Measurements from ENCODE around the gene CENPQ.

CENPQ gene

DNA sequence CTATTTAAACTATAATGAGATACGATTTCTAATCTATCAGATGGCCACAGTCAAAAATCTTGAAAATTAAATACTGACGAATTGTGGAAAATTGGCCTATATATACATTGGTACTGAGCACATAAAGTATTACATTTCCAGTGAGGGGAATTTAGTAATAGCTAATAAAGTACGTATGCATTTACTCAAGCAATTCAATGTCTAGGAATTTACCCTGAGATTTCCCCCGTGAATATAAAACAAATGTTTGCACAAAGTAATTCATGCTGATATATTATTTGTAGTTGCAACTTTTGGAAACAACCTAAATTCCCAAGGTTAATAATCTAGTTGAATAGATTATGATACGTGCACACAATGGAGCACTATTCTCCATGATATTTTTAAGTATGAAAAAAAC is 72.6 kb downstream of the CENPQ start:
- no peaks in the 10 kb centered on the region for H4K20me1 ChIP-seq (ENCODE audit: insufficient read depth, low read length)
- ATAC-seq (ENCODE audit: insufficient read depth, low read depth): no peak
- H3K9ac ChIP-seq (ENCODE audit: low read depth, low read length): no peak overlapping the region
- no peak overlapping the region for H3K4me3 ChIP-seq (ENCODE audit: low read depth in 1 of 2, low read length in 2 of 2)
- H3K79me2 ChIP-seq (ENCODE audit: insufficient read depth, low read length): no peaks in the 10 kb centered on the region
- no peaks in the 10 kb centered on the region for H3K36me3 ChIP-seq (ENCODE audit: insufficient read depth, low read length)
- no peak overlapping the region for H3K4me2 ChIP-seq (ENCODE audit: insufficient read depth, low read length)
- no peak overlapping the region for H3K27ac ChIP-seq (ENCODE audit: low read length)
- H3K4me1 ChIP-seq (ENCODE audit: insufficient read depth, low read length): no peaks in the 10 kb centered on the region
- no peak overlapping the region for H2AFZ ChIP-seq (ENCODE audit: low read depth, low read length)
- no peaks in the 10 kb centered on the region for H3K9me3 ChIP-seq (ENCODE audit: insufficient read depth, low read length, severe bottlenecking)
- no peak for DNase-seq
- H3K27me3 ChIP-seq (ENCODE audit: insufficient read depth, low read length, poor library complexity): no peaks in the 10 kb centered on the region
- no peak for TF ChIP-seq EZH2 (IDR thresholded peaks at IDR 0.05; ENCODE audit: borderline replicate concordance, low read depth, low read length, severe bottlenecking)
- TF ChIP-seq, protein P1, sequence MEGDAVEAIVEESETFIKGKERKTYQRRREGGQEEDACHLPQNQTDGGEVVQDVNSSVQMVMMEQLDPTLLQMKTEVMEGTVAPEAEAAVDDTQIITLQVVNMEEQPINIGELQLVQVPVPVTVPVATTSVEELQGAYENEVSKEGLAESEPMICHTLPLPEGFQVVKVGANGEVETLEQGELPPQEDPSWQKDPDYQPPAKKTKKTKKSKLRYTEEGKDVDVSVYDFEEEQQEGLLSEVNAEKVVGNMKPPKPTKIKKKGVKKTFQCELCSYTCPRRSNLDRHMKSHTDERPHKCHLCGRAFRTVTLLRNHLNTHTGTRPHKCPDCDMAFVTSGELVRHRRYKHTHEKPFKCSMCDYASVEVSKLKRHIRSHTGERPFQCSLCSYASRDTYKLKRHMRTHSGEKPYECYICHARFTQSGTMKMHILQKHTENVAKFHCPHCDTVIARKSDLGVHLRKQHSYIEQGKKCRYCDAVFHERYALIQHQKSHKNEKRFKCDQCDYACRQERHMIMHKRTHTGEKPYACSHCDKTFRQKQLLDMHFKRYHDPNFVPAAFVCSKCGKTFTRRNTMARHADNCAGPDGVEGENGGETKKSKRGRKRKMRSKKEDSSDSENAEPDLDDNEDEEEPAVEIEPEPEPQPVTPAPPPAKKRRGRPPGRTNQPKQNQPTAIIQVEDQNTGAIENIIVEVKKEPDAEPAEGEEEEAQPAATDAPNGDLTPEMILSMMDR (IDR thresholded peaks at IDR 0.05; ENCODE audit: borderline replicate concordance, extremely low read depth, low read length, poor library complexity, severe bottlenecking): no peak

DNA sequence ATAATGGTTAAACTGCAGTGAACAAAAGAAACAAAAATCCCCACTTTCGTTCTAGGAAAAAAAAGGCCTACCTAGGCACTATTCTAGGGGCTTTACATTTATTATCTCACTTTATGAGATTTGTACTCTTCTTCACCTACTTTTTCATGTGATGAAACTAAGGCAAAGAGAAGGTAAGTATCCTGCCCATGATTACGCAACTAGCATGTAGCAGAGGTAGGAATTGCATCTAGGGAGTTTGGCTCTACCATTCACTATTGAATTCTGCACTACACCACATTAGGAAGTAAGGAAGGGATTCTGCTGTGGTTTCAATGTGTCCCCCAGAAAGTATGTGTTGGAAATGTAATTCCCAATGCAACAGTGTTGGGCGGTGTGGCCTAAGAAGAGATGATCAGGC is 75.9 kb downstream of the CENPQ start:
- Histone ChIP-seq H3K4me2 (ENCODE audit: insufficient read depth, low read length) (no peak overlapping the region), H3K27ac (ENCODE audit: low read length) (no peak overlapping the region), H3K4me3 (ENCODE audit: low read depth in 1 of 2, low read length in 2 of 2) (no peak overlapping the region), H3K9me3 (ENCODE audit: insufficient read depth, low read length, severe bottlenecking) (no peaks in the 10 kb centered on the region), H2AFZ (ENCODE audit: low read depth, low read length) (no peak overlapping the region), H4K20me1 (ENCODE audit: insufficient read depth, low read length) (no peaks in the 10 kb centered on the region), H3K79me2 (ENCODE audit: insufficient read depth, low read length) (no peaks in the 10 kb centered on the region), H3K27me3 (ENCODE audit: insufficient read depth, low read length, poor library complexity) (no peaks in the 10 kb centered on the region), H3K9ac (ENCODE audit: low read depth, low read length) (no peak overlapping the region), H3K36me3 (ENCODE audit: insufficient read depth, low read length) (no peaks in the 10 kb centered on the region), H3K4me1 (ENCODE audit: insufficient read depth, low read length) (no peaks in the 10 kb centered on the region)
- no peak for TF ChIP-seq EZH2 (IDR thresholded peaks at IDR 0.05; ENCODE audit: borderline replicate concordance, low read depth, low read length, severe bottlenecking)
- TF ChIP-seq, protein P1 (IDR thresholded peaks at IDR 0.05; ENCODE audit: borderline replicate concordance, extremely low read depth, low read length, poor library complexity, severe bottlenecking): no peak
- DNase-seq (no peak), ATAC-seq (ENCODE audit: insufficient read depth, low read depth) (no peak)

DNA sequence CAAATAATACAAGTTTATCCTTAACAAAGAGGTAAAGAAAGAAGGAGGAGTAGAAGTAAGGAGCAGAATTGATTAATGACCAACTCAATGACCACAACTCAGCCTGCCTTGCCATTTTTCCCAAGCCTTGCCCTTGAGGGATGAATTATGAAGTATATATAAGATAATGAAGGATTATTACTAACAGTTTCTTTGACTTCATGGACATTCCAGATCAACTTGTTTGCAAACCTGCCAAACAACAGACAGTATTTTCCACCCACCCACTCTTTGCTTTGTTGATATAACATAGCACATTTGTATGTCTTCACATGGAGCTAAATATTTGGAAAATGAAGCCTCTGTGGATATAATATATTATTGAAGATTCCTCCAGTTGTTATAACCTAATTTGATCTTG is 77.4 kb downstream of the CENPQ start:
- Histone ChIP-seq H2AFZ (ENCODE audit: low read depth, low read length) (no peak overlapping the region), H3K9me3 (ENCODE audit: insufficient read depth, low read length, severe bottlenecking) (no peaks in the 10 kb centered on the region), H3K27ac (ENCODE audit: low read length) (no peak overlapping the region), H3K4me2 (ENCODE audit: insufficient read depth, low read length) (no peak overlapping the region), H4K20me1 (ENCODE audit: insufficient read depth, low read length) (no peaks in the 10 kb centered on the region), H3K27me3 (ENCODE audit: insufficient read depth, low read length, poor library complexity) (no peaks in the 10 kb centered on the region), H3K9ac (ENCODE audit: low read depth, low read length) (no peak overlapping the region), H3K79me2 (ENCODE audit: insufficient read depth, low read length) (no peaks in the 10 kb centered on the region), H3K4me3 (ENCODE audit: low read depth in 1 of 2, low read length in 2 of 2) (no peak overlapping the region), H3K36me3 (ENCODE audit: insufficient read depth, low read length) (no peaks in the 10 kb centered on the region), H3K4me1 (ENCODE audit: insufficient read depth, low read length) (no peaks in the 10 kb centered on the region)
- DNase-seq (no peak), ATAC-seq (ENCODE audit: insufficient read depth, low read depth) (no peak)
- no peak for TF ChIP-seq EZH2 (IDR thresholded peaks at IDR 0.05; ENCODE audit: borderline replicate concordance, low read depth, low read length, severe bottlenecking)
- TF ChIP-seq, protein P1 (IDR thresholded peaks at IDR 0.05; ENCODE audit: borderline replicate concordance, extremely low read depth, low read length, poor library complexity, severe bottlenecking): no peak

DNA sequence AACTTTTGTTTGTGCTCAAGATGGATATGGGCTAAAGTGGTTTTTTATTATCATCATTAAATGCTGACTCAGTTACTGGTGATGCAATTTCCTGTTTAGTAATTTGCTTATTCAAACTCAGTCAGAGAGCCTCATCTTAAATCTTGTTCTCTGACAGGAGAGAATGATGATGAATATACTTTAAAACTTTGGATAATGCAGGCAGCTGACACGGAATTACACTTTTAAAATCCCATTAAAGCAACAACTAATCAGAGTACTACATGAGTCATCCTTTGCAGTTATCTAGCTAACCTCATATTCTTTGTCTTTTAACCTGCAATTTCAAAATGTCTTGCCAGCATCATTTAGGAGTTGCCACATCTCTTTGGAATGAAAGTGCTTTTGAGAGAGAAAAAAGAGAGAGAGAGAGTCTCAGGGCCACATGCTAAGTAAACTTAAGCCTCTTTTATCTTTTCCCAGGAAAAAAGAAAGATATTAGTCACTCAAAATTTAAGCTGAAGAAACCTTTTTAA is 78.1 kb downstream of the CENPQ start:
- no peaks in the 10 kb centered on the region for H3K36me3 ChIP-seq (ENCODE audit: insufficient read depth, low read length)
- H3K9me3 ChIP-seq (ENCODE audit: insufficient read depth, low read length, severe bottlenecking): no peaks in the 10 kb centered on the region
- no peaks in the 10 kb centered on the region for H3K79me2 ChIP-seq (ENCODE audit: insufficient read depth, low read length)
- no peak overlapping the region for H2AFZ ChIP-seq (ENCODE audit: low read depth, low read length)
- no peak overlapping the region for H3K4me3 ChIP-seq (ENCODE audit: low read depth in 1 of 2, low read length in 2 of 2)
- H4K20me1 ChIP-seq (ENCODE audit: insufficient read depth, low read length): no peaks in the 10 kb centered on the region
- no peaks in the 10 kb centered on the region for H3K4me1 ChIP-seq (ENCODE audit: insufficient read depth, low read length)
- H3K4me2 ChIP-seq (ENCODE audit: insufficient read depth, low read length): no peak overlapping the region
- no peaks in the 10 kb centered on the region for H3K27me3 ChIP-seq (ENCODE audit: insufficient read depth, low read length, poor library complexity)
- H3K9ac ChIP-seq (ENCODE audit: low read depth, low read length): no peak overlapping the region
- ATAC-seq (ENCODE audit: insufficient read depth, low read depth) (no peak), DNase-seq (no peak)
- TF ChIP-seq, protein P1 (IDR thresholded peaks at IDR 0.05; ENCODE audit: borderline replicate concordance, extremely low read depth, low read length, poor library complexity, severe bottlenecking): no peak
- TF ChIP-seq EZH2 (IDR thresholded peaks at IDR 0.05; ENCODE audit: borderline replicate concordance, low read depth, low read length, severe bottlenecking): no peak
- H3K27ac ChIP-seq (ENCODE audit: low read length): no peak overlapping the region

Measured in DND-41 (cell line).